GM19193 (cell line): ENCODE measurements around the gene NSA2.
A peak's percentile ranks its signal among the peaks of the same experiment; 100 is the strongest.

Experiments
- POLR2A ChIP-seq: IDR thresholded peaks from 4 replicates; pipeline ENCODE4 v1.6.1; 2011; ENCODE audit not compliant: insufficient read depth, insufficient read length; ENCODE audit errors: extremely low read depth

NSA2 gene

GRCh38 chr5:74766849-74767578 lies at the start of gene NSA2, which contains the start of gene GFM2:
NSA2 (plus strand) TSS chr5:74767249; CDS start chr5:74767361, 112 bp downstream.
GFM2 (minus strand) TSS chr5:74767117; CDS start chr5:74763742, 3,375 bp downstream.
- TF ChIP-seq POLR2A, result peak; percentile 74

GRCh38 chr5:74717596-74717995 lies 49.5 kb upstream of the NSA2 start:
- TF ChIP-seq POLR2A, result no peak

DNA sequence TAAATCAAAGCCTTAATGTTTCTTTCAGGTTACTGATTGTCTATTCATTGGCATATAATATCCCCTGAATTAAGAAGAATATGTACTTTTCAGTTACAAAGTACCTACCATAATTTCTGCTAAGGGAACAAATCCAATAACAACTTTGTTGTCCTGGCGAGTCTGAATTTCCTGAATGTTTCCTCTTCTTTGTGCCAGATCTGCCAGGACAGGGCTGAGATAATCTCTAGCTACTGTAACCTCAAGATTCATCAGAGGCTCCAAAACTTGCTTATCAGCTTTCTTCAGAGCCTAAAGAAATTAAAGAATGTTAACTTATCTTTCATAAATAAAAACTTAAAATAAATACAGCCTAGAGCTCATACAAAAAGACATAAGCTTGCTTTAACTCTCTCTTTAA lies 44.8 kb upstream of the NSA2 start:
- no peak for TF ChIP-seq POLR2A

DNA sequence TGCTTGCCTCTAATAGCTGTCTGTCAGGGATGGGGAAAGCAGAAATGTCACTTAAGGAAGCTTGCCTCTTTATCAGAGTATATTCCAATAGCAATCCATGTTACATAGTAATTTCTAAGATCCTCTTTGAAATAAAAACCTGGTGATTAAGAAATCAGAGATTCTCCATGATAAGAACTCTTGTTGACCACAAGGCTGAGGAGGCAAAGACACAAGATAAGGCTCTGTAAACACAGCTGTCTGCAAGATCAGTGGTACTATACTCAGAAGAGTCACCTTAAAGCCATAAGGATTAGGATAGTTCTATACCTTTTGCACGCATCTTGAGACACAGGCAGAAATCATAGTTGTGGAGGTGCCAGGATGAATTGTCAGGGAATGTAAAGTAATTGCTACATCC lies 41.7 kb upstream of the NSA2 start:
- TF ChIP-seq POLR2A, result no peak

GRCh38 chr5:74736759-74737158 lies 30.3 kb upstream of the NSA2 start:
- TF ChIP-seq POLR2A, result no peak

DNA sequence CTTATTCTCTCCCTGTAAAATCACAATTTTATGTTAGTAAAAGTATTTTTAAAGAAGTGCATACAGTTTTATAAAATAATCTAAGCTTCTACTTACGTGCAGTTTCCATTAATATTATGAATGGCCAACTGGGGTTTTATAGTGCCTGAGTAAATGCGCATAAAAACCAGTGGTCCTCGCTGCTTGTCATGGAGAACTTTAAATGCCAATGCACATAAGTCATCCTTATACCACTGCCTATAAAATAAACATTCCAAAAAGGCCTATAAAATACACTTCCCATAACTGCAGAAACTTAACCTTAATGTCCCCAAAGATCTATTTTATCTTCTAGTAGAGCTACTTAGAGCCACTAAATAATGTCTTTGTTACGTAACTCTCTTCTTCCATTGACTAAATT lies 28.6 kb upstream of the NSA2 start:
- no peak for TF ChIP-seq POLR2A

- no peak for TF ChIP-seq POLR2A
Measured at GRCh38 chr5:74761241-74761640, 5.8 kb upstream of the NSA2 start.

GRCh38 chr5:74762599-74762998 lies 4.5 kb upstream of the NSA2 start:
- TF ChIP-seq POLR2A, result no peak

DNA sequence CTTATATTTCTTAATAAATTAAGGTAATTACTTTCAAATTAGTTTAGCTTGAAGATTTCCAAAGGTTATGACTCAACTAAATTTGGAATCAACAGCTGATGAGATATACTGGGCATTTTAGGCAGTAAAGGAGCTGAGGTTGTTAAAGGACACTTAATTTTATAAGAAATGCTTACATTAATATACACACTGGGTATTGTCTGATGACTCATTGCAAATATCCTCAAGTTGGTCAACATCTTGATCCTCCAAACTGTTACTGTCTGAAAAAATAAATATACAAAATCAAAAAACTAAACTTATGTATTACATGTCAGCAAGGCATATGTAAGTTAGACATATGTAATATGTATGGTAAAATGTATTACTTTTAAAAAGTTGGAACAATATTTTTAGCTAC lies 3.5 kb upstream of the NSA2 start:
- no peak for TF ChIP-seq POLR2A

- TF ChIP-seq POLR2A, result no peak
Measured at GRCh38 chr5:74765201-74765600, 1.8 kb upstream of the NSA2 start.

DNA sequence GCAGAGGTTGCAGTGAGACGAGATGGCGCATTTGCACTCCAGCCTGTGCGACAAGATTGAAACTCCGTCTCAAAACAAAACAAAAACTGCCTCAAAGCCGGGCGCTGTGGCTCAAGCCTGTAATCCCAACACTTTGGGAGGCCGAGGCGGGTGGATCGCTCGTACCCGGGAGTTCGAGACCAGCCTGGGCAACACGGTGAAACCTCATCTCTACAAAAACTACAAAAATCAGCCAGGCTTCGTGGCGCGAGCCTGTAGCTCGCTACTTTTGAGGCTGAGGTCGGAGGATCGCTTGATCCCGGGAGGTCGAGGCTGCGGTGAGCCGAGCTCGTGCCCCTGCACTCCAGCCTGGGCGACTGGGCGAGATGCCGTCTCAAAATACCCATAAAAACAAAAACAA lies 1.1 kb upstream of the NSA2 start:
- no peak for TF ChIP-seq POLR2A

- TF ChIP-seq POLR2A, result no peak
Measured at GRCh38 chr5:74766418-74766848, 616 bp upstream of the NSA2 start.

DNA sequence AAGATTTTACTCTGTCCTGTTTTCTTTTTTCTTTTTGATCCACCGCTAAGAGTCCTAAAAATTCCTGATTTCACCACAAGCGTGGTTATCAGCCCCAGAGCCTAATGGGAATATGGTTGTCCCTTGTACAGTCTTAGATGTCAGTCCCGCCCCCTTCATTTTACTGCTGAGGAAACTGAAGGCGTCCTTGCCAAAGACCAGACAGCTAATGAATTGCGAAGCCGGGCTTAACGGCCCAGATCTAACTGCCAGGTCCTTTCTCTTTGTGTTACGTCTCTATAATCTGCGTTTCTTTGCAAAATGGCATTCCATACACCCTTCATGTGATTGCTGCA lies 497 bp downstream of the NSA2 start:
- TF ChIP-seq POLR2A, result no peak

DNA sequence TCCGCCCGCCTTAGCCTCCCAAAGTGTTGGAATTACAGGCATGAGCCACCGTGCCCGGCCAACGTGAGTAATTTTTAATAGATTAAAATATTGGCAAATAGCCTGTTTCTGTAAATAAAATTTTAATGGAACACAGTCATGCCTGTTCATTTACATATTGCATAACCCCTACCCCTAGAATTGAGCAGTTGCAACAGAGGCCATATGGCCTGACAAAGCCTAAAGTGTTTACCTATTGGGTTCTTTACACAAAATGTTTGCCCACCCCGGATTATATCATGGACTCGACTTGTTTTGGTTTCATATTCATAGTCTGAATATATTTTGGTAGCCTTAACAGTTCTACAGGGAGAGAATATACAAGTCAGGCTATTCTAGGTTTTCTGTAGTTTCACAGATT lies 5.3 kb downstream of the NSA2 start:
- TF ChIP-seq POLR2A, result no peak

DNA sequence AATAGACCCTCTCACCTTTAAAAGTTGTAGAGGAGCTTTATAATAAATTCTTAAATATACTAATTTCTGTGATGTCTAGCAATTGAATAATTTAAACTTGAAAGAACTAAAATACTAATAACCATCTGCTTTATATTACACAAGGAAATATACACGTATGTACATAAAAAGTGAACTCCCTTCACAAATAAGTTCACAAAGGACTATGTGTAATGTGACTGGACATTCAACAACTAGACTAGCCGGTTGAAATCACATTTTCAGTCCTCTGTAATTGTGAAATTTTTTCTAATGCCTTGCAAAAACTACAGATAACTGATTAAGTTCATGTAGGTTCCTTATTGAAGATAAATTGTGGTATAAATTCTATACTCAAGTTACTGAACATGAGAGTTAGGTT lies 11.6 kb downstream of the NSA2 start:
- no peak for TF ChIP-seq POLR2A

- TF ChIP-seq POLR2A, result no peak
Measured at GRCh38 chr5:74786851-74787250, 19.8 kb downstream of the NSA2 start.

GRCh38 chr5:74787424-74787823 lies 20.4 kb downstream of the NSA2 start:
- no peak for TF ChIP-seq POLR2A
